Ectodermal cell (in vitro differentiated cells): ENCODE measurements around the gene EIF3L.
A peak's percentile ranks its signal among the peaks of the same experiment; 100 is the strongest.

Experiments used
- H3K27ac ChIP-seq: 2 replicates; pipeline ENCODE4 v1.7.0; 2013; ENCODE audit warnings: mild to moderate bottlenecking, low read depth, low read length; ENCODE audit not compliant: insufficient read depth, poor library complexity, severe bottlenecking
- H3K27me3 ChIP-seq: 2 replicates; pipeline ENCODE4 v1.7.0; 2013; ENCODE audit warnings: mild to moderate bottlenecking, low read length; ENCODE audit not compliant: insufficient read depth, control insufficient read depth, poor library complexity, severe bottlenecking
- H3K36me3 ChIP-seq: one replicate; pipeline ENCODE4 v1.7.0; 2013; ENCODE audit warnings: low read length; ENCODE audit not compliant: control insufficient read depth, insufficient read depth
- H3K4me1 ChIP-seq: one replicate; pipeline ENCODE4 v1.7.0; 2013; ENCODE audit warnings: low read length; ENCODE audit not compliant: control insufficient read depth, insufficient read depth
- H3K4me3 ChIP-seq: 2 replicates; pipeline ENCODE4 v1.7.0; 2013; ENCODE audit warnings: low read depth, low read length, control low read depth; ENCODE audit not compliant: insufficient read depth
- H3K9me3 ChIP-seq: 2 replicates; pipeline ENCODE4 v1.7.0; 2013; ENCODE audit warnings: mild to moderate bottlenecking, low read length, moderate library complexity; ENCODE audit not compliant: control insufficient read depth
- WGBS, 2 experiments: methylation state at CpG; one replicate each; pipeline ENCODE4 v1.1.7; 2013; ENCODE audit warnings: missing lambda C conversion rate in 2 of 2; 5-methylcytosine and 5-hydroxymethylcytosine counted together

The EIF3L gene

GRCh38 chr22:37830093-37830842, 19.0 kb upstream of the EIF3L start:
- no peaks in the 10 kb centered on the region for H3K9me3 ChIP-seq
- peaks cover 10% of the 10 kb centered on the region for H3K27me3 ChIP-seq
- no peaks in the 10 kb centered on the region for H3K4me1 ChIP-seq
- 88 to 89% methylated on average over 14 of the region's 14 CpGs for WGBS, 2 experiments
- peaks cover 11% of the 10 kb centered on the region for H3K36me3 ChIP-seq
- no peak overlapping the region for H3K4me3 ChIP-seq
- H3K27ac ChIP-seq = no peak overlapping the region

DNA sequence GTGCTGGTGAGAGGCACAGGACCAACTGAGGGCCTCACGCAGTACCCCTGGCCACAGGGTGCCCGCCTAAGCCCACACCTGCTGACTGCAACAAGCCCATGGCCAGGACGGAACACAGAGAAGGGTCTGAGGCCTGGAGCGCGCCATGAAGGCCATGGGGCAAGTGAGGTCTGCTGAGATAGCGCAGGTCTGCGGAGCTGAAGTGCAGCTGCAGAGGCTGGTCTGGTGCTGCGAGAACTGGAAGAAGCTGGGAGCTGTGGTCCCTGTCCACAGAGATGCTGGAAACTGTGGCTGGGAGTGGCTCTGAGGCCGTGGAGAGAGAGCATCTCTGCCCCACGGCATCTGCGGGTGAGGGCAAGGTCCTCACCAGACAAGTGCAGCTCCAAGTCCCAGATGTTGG, 17.7 kb upstream of the EIF3L start:
- Histone ChIP-seq H3K4me3 (no peak overlapping the region), H3K4me1 (no peaks in the 10 kb centered on the region), H3K36me3 (peaks cover 11% of the 10 kb centered on the region), H3K9me3 (no peaks in the 10 kb centered on the region), H3K27ac (no peak overlapping the region), H3K27me3 (no peaks in the 10 kb centered on the region)
- 96 to 97% methylated on average over 11 of the region's 11 CpGs for WGBS, 2 experiments

- no peak overlapping the region for H3K4me3 ChIP-seq
- H3K9me3 ChIP-seq = no peaks in the 10 kb centered on the region
- H3K4me1 ChIP-seq = no peaks in the 10 kb centered on the region
- WGBS, 2 experiments = 94 to 97% methylated on average over 16 of the region's 16 CpGs
- no peaks in the 10 kb centered on the region for H3K27me3 ChIP-seq
- H3K36me3 ChIP-seq = peaks cover 11% of the 10 kb centered on the region
- H3K27ac ChIP-seq = no peak overlapping the region
Measured at GRCh38 chr22:37832022-37832857, 17.0 kb upstream of the EIF3L start.

DNA sequence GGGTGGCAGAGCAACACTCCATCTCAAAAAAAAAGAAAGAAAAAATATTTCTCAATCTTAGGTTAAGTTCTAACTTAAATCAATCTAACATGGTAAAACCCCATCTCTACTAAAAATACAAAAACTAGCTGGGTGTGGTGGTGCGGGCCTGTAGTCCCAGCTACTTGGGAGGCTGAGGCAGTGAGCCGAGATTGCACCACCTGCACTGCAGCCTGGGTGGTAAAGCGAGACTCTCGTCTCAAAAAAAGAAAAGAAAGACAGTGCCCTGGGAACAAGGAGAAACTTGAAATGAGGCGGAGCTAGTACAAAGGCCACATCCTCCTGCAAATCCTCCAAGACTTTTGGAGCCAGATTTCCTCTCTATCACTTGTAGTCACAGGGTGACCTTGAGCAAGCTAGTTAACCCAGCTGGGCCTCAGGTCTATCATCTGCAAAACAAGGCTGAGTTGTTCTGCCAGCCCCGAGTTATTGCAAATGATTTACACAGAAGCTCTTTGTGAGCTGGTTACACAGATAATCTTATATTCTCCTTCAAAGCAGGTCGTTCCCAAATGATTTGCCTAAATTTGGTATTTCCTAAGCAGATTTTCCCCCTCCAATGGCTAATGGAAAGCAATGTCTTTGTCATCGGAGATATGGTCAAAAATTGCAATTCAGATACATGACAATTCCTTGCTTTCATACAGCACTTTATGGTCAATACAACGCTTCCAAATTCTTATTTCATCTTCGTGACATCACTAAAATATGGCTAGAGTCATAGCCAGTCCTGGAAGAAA, 7.0 kb upstream of the EIF3L start:
- Histone ChIP-seq H3K27me3 (no peaks in the 10 kb centered on the region), H3K9me3 (no peaks in the 10 kb centered on the region), H3K36me3 (peaks cover 6% of the 10 kb centered on the region), H3K27ac (no peak overlapping the region), H3K4me1 (no peaks in the 10 kb centered on the region), H3K4me3 (no peak overlapping the region)
- 93 to 95% methylated on average over 10 of the region's 10 CpGs for WGBS, 2 experiments

- Histone ChIP-seq H3K4me3 (peak overlapping the region; percentile 78), H3K36me3 (peaks cover 1% of the 10 kb centered on the region), H3K27me3 (no peaks in the 10 kb centered on the region), H3K4me1 (no peaks in the 10 kb centered on the region), H3K27ac (peak overlapping the region; percentile 94), H3K9me3 (no peaks in the 10 kb centered on the region)
- 0% methylated on average over 46 of the region's 46 CpGs for WGBS, 2 experiments
Measured at GRCh38 chr22:37843741-37844089, 5.5 kb upstream of the EIF3L start.

- WGBS, 2 experiments = 97 to 99% methylated on average over 4 to 6 of the region's 6 CpGs
- no peaks in the 10 kb centered on the region for H3K4me1 ChIP-seq
- peak overlapping the region; percentile 94 for H3K27ac ChIP-seq
- H3K27me3 ChIP-seq = no peaks in the 10 kb centered on the region
- no peaks in the 10 kb centered on the region for H3K36me3 ChIP-seq
- H3K9me3 ChIP-seq = no peaks in the 10 kb centered on the region
- H3K4me3 ChIP-seq = peak overlapping the region; percentile 78
Measured at GRCh38 chr22:37844904-37845329, 4.3 kb upstream of the EIF3L start.

DNA sequence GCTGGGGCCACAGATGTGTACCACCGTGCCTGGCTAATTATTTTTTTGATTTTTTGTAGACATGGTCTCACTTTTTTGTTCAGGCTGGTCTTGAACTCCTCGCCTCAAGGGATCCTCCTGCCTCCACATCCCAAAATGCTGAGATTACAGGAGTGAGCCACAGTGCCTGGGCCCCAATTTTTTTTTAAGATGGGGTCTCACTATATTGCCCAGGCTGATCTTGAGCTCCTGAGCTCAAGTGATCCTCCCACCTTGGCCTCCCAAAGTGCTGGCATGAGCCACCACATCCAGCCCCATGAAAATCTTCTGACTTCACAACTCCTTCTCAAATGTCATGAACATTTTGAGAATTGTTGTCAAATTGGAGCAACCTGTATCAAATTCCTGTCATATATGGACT, 2.8 kb upstream of the EIF3L start:
- no peaks in the 10 kb centered on the region for H3K9me3 ChIP-seq
- H3K27me3 ChIP-seq = no peaks in the 10 kb centered on the region
- H3K27ac ChIP-seq = no peak overlapping the region
- WGBS, 2 experiments = 93 to 96% methylated on average over 2 of the region's 2 CpGs
- no peak overlapping the region for H3K4me3 ChIP-seq
- H3K36me3 ChIP-seq = peaks cover 5% of the 10 kb centered on the region
- H3K4me1 ChIP-seq = no peaks in the 10 kb centered on the region

- Histone ChIP-seq H3K4me3 (peak overlapping the region; percentile 96), H3K27ac (peak overlapping the region; percentile 67), H3K4me1 (no peaks in the 10 kb centered on the region), H3K27me3 (no peaks in the 10 kb centered on the region), H3K9me3 (no peaks in the 10 kb centered on the region), H3K36me3 (peaks cover 20% of the 10 kb centered on the region)
- WGBS, 2 experiments = 39 to 41% methylated on average over 27 of the region's 27 CpGs
Measured at GRCh38 chr22:37848587-37849088, 581 bp upstream of the EIF3L start.

GRCh38 chr22:37850801-37851200, 1.6 kb downstream of the EIF3L start:
- Histone ChIP-seq H3K27ac (no peak overlapping the region), H3K4me1 (no peaks in the 10 kb centered on the region), H3K27me3 (no peaks in the 10 kb centered on the region), H3K36me3 (peaks cover 38% of the 10 kb centered on the region), H3K4me3 (no peak overlapping the region), H3K9me3 (no peaks in the 10 kb centered on the region)
- WGBS, 2 experiments = 94 to 96% methylated on average over 4 of the region's 4 CpGs

- peaks cover 45% of the 10 kb centered on the region for H3K36me3 ChIP-seq
- H3K4me3 ChIP-seq = no peak overlapping the region
- no peak overlapping the region for H3K27ac ChIP-seq
- H3K4me1 ChIP-seq = no peaks in the 10 kb centered on the region
- WGBS, 2 experiments = 97 to 98% methylated on average over 5 of the region's 5 CpGs
- H3K9me3 ChIP-seq = no peaks in the 10 kb centered on the region
- no peaks in the 10 kb centered on the region for H3K27me3 ChIP-seq
Measured at GRCh38 chr22:37852418-37852817, 3.2 kb downstream of the EIF3L start.
